SU-DHL-6 (cell line): ENCODE data around the gene MYO19.
A peak's percentile ranks its signal among the peaks of the same experiment; 100 is the strongest.

ENCODE experiments used
- H2AFZ ChIP-seq: fragments of 200-600 bp; sonication (generic); 2 replicates; pipeline ENCODE4 v1.6.1; 2014; ENCODE audit warnings: low read depth, mild to moderate bottlenecking, moderate library complexity, mixed read lengths, antibody characterized with exemption, low read length; ENCODE audit not compliant: severe bottlenecking
- H3F3A ChIP-seq: fragments of 200-600 bp; shearing (Covaris generic); 2 replicates; pipeline ENCODE4 v1.6.0; 2016; ENCODE audit warnings: antibody characterized with exemption, mild to moderate bottlenecking; ENCODE audit not compliant: insufficient read depth
- H3K27ac ChIP-seq: fragments of 200-600 bp; sonication (generic); 2 replicates; pipeline ENCODE4 v1.5.1; 2016; ENCODE audit warnings: low read depth, mild to moderate bottlenecking, low read length, moderate library complexity, mixed read lengths
- H3K27me3 ChIP-seq: fragments of 200-600 bp; sonication (generic), shearing (Covaris generic); 2 replicates; pipeline ENCODE4 v1.6.0; 2014; ENCODE audit warnings: mild to moderate bottlenecking, low read length
- H3K36me3 ChIP-seq: fragments of 200-600 bp; sonication (generic); 2 replicates; pipeline ENCODE4 v1.6.1; 2014; ENCODE audit warnings: mild to moderate bottlenecking, low read length, mixed read lengths
- H3K4me2 ChIP-seq: fragments of 300-600, 200-600 bp; shearing (Covaris generic), sonication (generic); 2 replicates; pipeline ENCODE4 v1.6.0; 2014; ENCODE audit warnings: low read length, low read depth, mild to moderate bottlenecking; ENCODE audit not compliant: poor library complexity, severe bottlenecking
- H3K4me3 ChIP-seq: fragments of 200-600 bp; sonication (generic); 2 replicates; pipeline ENCODE4 v1.5.1; 2014; ENCODE audit warnings: antibody characterized with exemption, low read length, mild to moderate bottlenecking, mixed read lengths; ENCODE audit not compliant: insufficient read depth, poor library complexity, severe bottlenecking
- H3K79me2 ChIP-seq: fragments of 200-600 bp; sonication (generic); 2 replicates; pipeline ENCODE4 v1.6.1; 2014; ENCODE audit warnings: mild to moderate bottlenecking, low read length, moderate library complexity; ENCODE audit not compliant: insufficient read depth
- H3K9ac ChIP-seq: fragments of 200-600 bp; sonication (generic); 2 replicates; pipeline ENCODE4 v1.7.0; 2014; ENCODE audit warnings: mild to moderate bottlenecking, low read length
- H3K9me2 ChIP-seq: fragments of 200-600 bp; sonication (generic); replicated peaks from 2 replicates; pipeline ENCODE4 v1.6.1; 2014; ENCODE audit warnings: low read length; ENCODE audit not compliant: insufficient read depth
- H3K9me3 ChIP-seq: fragments of 200-600 bp; sonication (generic); 2 replicates; pipeline ENCODE4 v1.6.1; 2014; ENCODE audit warnings: low read length, mixed read lengths; ENCODE audit not compliant: insufficient read depth
- H4K20me1 ChIP-seq: fragments of 200-600 bp; sonication (generic); 2 replicates; pipeline ENCODE4 v1.6.1; 2014; ENCODE audit warnings: low read depth, mild to moderate bottlenecking, antibody characterized with exemption, low read length, moderate library complexity, mixed read lengths
- CTCF ChIP-seq: fragments of 200-600 bp; sonication (generic); IDR thresholded peaks from one replicate; pipeline ENCODE4 v1.5.1; 2017; ENCODE audit warnings: antibody characterized with exemption, mild to moderate bottlenecking, low read length, moderate library complexity; ENCODE audit not compliant: insufficient read depth, poor library complexity, severe bottlenecking
- EZH2phosphoT487 ChIP-seq: fragments of 200-600 bp; sonication (generic), shearing (Covaris generic); conservative IDR thresholded peaks from 2 replicates; pipeline ENCODE4 v1.6.1; 2018; ENCODE audit warnings: mild to moderate bottlenecking, antibody characterized with exemption, low read length, moderate library complexity, mixed read lengths

Gene MYO19

GRCh38 chr17:36553459-36553858 is 18.8 kb upstream of the MYO19 start:
- Histone ChIP-seq H3K27ac (no peak overlapping the region), H3K9me2 (no peaks in the 10 kb centered on the region), H3K79me2 (peaks cover 89% of the 10 kb centered on the region), H3K27me3 (no peaks in the 10 kb centered on the region), H3K4me3 (no peak overlapping the region), H3K4me2 (no peak overlapping the region), H3F3A (peaks cover 32% of the 10 kb centered on the region), H3K9ac (no peak overlapping the region), H4K20me1 (peaks cover 45% of the 10 kb centered on the region), H3K9me3 (no peaks in the 10 kb centered on the region), H2AFZ (no peak overlapping the region), H3K36me3 (peaks cover 41% of the 10 kb centered on the region; the same call in 1 of the 2 replicates)
- no peak for TF ChIP-seq EZH2phosphoT487
- TF ChIP-seq CTCF, result no peak

GRCh38 chr17:36550491-36551417 is 16.1 kb upstream of the MYO19 start:
- no peak for TF ChIP-seq CTCF
- no peak for TF ChIP-seq EZH2phosphoT487
- Histone ChIP-seq H3K4me2 (peak overlapping the region; percentile 58), H3K79me2 (peaks cover 99% of the 10 kb centered on the region), H3K27me3 (no peaks in the 10 kb centered on the region), H3F3A (peaks cover 48% of the 10 kb centered on the region), H3K9ac (0 out of 2 replicates have a peak overlapping the region, but pooled peaks have one; percentile 2), H3K4me3 (peak overlapping the region; percentile 25), H2AFZ (no peak overlapping the region), H3K36me3 (peaks cover 36% of the 10 kb centered on the region; the same call in 1 of the 2 replicates), H4K20me1 (peaks cover 44% of the 10 kb centered on the region), H3K27ac (peak overlapping the region; percentile 83), H3K9me3 (no peaks in the 10 kb centered on the region), H3K9me2 (no peaks in the 10 kb centered on the region)

DNA sequence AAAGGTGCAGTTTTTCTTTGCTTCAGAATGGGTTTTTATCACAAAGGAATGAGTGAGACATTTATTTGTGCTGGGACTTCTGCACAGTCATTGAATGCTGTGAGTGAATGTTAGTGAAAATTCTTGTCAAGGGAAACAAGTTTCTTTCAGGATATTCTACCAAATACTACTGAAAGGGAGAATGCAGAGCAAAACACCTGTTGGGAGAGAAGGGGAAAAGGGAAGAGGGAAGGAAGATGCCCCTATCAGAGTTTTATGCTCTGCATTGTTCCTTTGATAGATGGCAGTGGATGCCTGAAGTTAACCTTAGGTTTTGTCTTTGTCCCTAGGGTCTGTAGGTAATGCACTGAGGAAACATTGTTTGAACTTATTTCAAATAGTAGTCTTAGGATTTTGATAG is 13.1 kb upstream of the MYO19 start:
- peak overlapping the region; percentile 85 for H3K27ac ChIP-seq
- H3K27me3 ChIP-seq, result no peaks in the 10 kb centered on the region
- peaks cover 48% of the 10 kb centered on the region for H3F3A ChIP-seq
- no peaks in the 10 kb centered on the region for H3K9me2 ChIP-seq
- TF ChIP-seq CTCF (no peak), EZH2phosphoT487 (no peak)
- peak overlapping the region; percentile 94 for H3K4me2 ChIP-seq
- peak overlapping the region; percentile 99 for H3K9ac ChIP-seq
- peaks cover 28% of the 10 kb centered on the region for H4K20me1 ChIP-seq
- peak overlapping the region; percentile 60 for H3K4me3 ChIP-seq
- no peak overlapping the region for H2AFZ ChIP-seq
- peaks cover 87% of the 10 kb centered on the region for H3K79me2 ChIP-seq
- H3K36me3 ChIP-seq, result peaks cover 22% of the 10 kb centered on the region; the same call in 1 of the 2 replicates
- no peaks in the 10 kb centered on the region for H3K9me3 ChIP-seq
